T1000 (cell line): ENCODE data around the gene PLGRKT.
"Not testable (repeated sequence)": the region's sequence is repeated elsewhere in the genome, so short reads cannot be mapped to it uniquely, and the experiment has no call there.

ENCODE experiments used
- DNase-seq: peaks from one replicate; lab custom pipeline; 2025; ENCODE audit warnings: mixed read lengths; lab: John Stamatoyannopoulos, UW

The PLGRKT gene

GRCh38 chr9:5375790-5376477 lies 61.8 kb downstream of the PLGRKT start:
- no peak for DNase-seq

GRCh38 chr9:5375091-5375490 lies 62.6 kb downstream of the PLGRKT start:
- no peak for DNase-seq

GRCh38 chr9:5364294-5365024 lies 73.3 kb downstream of the PLGRKT start:
- DNase-seq, result no peak

- no peak for DNase-seq
Observed at GRCh38 chr9:5361326-5362010, 76.3 kb downstream of the PLGRKT start.

- no peak for DNase-seq
Observed at GRCh38 chr9:5360341-5360740, 77.4 kb downstream of the PLGRKT start.

- no peak for DNase-seq
Observed at GRCh38 chr9:5357431-5358105, 80.2 kb downstream of the PLGRKT start.

- no peak for DNase-seq
Observed at GRCh38 chr9:5355817-5356216, 81.9 kb downstream of the PLGRKT start.

GRCh38 chr9:5355226-5355625 lies 82.5 kb downstream of the PLGRKT start:
- DNase-seq, result no peak

- DNase-seq, result no peak
Observed at GRCh38 chr9:5354184-5354583, 83.5 kb downstream of the PLGRKT start.

GRCh38 chr9:5352637-5353248 lies 85.0 kb downstream of the PLGRKT start:
- DNase-seq, result no peak

- not testable (repeated sequence) for DNase-seq
Observed at GRCh38 chr9:5338992-5339981, 98.4 kb downstream of the PLGRKT start, which contains the start of gene RLN1. RLN1 (minus strand) TSS chr9:5339876; CDS start chr9:5339746, 130 bp downstream.

- DNase-seq, result no peak
Observed at GRCh38 chr9:5336688-5337087, 101.0 kb downstream of the PLGRKT start.

GRCh38 chr9:5331276-5331675 lies 106.4 kb downstream of the PLGRKT start:
- not testable (repeated sequence) for DNase-seq

- no peak for DNase-seq
Observed at GRCh38 chr9:5326893-5327548, 110.7 kb downstream of the PLGRKT start.

GRCh38 chr9:5326187-5326586 lies 111.5 kb downstream of the PLGRKT start:
- DNase-seq, result no peak

GRCh38 chr9:5321601-5322000 lies 116.1 kb downstream of the PLGRKT start:
- not testable (repeated sequence) for DNase-seq

GRCh38 chr9:5321058-5321457 lies 116.7 kb downstream of the PLGRKT start:
- no peak for DNase-seq

GRCh38 chr9:5316406-5316805 lies 121.3 kb downstream of the PLGRKT start:
- not testable (repeated sequence) for DNase-seq

- DNase-seq, result no peak
Observed at GRCh38 chr9:5315187-5315923, 122.4 kb downstream of the PLGRKT start.
